Tibial artery (tissue), 4 donors: ENCODE results near the gene RNASEH1.
"Not testable (repeated sequence)": the region's sequence is repeated elsewhere in the genome, so short reads cannot be mapped to it uniquely, and the experiment has no call there.

Experiments
- DNase-seq, 2 donors: peaks; one replicate each; pipeline ENCODE4 v3.0.0-alpha.2; 2019
- H3K27ac ChIP-seq, 2 donors: fragments of 200-600 bp; sonication (generic) in 1 of 2; 1 replicate in 1 of 2; 2 replicates in 1 of 2; pipeline ENCODE4 v1.5.1; 2018 to 2019; ENCODE audit warnings: mild to moderate bottlenecking in 1 of 2
- H3K27me3 ChIP-seq, 2 donors: fragments of 200-600 bp; sonication (generic) in 1 of 2; one replicate each; pipeline versions ENCODE4 v1.5.1 to v1.6.0; 2016 to 2019
- H3K36me3 ChIP-seq, 3 donors: fragments of 200-600 bp; sonication (generic) in 2 of 3; one replicate each; pipeline ENCODE4 v1.5.1; 2016 to 2019; ENCODE audit warnings: mild to moderate bottlenecking in 2 of 3
- H3K4me1 ChIP-seq, 4 donors: fragments of 200-600 bp; sonication (generic) in 2 of 4; 1 replicate in 3 of 4; 2 replicates in 1 of 4; pipeline ENCODE4 v1.5.1; 2016 to 2019
- H3K4me3 ChIP-seq, 2 donors: fragments of 200-600 bp; sonication (generic) in 1 of 2; 1 replicate in 1 of 2; 2 replicates in 1 of 2; pipeline ENCODE4 v1.5.1; 2018 to 2019; ENCODE audit warnings: mild to moderate bottlenecking in 2 of 2
- H3K9me3 ChIP-seq, 3 donors: fragments of 200-600 bp; sonication (generic) in 1 of 3; one replicate each; pipeline ENCODE4 v1.5.1; 2016 to 2019
- CTCF ChIP-seq, 2 experiments: fragments of 200-600 bp in 1 of 2; fragments of 450-650 bp in 1 of 2; IDR thresholded peaks; one replicate each; pipeline ENCODE4 v1.5.1; 2017 to 2019; ENCODE audit warnings: antibody characterized with exemption in 2 of 2, mild to moderate bottlenecking in 1 of 2, moderate library complexity in 1 of 2
- intact Hi-C: fragments of 100-400 bp; cut with DNase I; formaldehyde crosslinking; loops from one replicate; pipeline ENCODE4 v1.15.0; 2023; ENCODE audit warnings: low total_unique reads

RNASEH1 gene

GRCh38 chr2:3518496-3519254, 39.5 kb downstream of the RNASEH1 start:
- Histone ChIP-seq H3K27ac (peak overlapping the region; percentile 99), H3K4me3 (peak overlapping the region; percentile 91 to 92), H3K9me3 (no peaks in the 10 kb centered on the region), H3K36me3 (peaks cover 0 to 7% (median 2%) of the 10 kb centered on the region in 3 donors), H3K4me1 (peaks cover 0 to 44% (median 28%) of the 10 kb centered on the region in 4 donors), H3K27me3 (no peaks in the 10 kb centered on the region)
- TF ChIP-seq CTCF (IDR thresholded peaks at IDR 0.05) = no peak
- DNase-seq = peak; percentile 96 to 99
- intact Hi-C loops = loop anchor here (1.0 kb wide), 1 partner anchor 18 kb away; no protein-coding TSS in a partner anchor

- H3K9me3 ChIP-seq = no peaks in the 10 kb centered on the region
- DNase-seq = no peak
- peak overlapping the region; percentile 99 for H3K27ac ChIP-seq
- intact Hi-C loops = loop anchor here (1.0 kb wide), 1 partner anchor 18 kb away; no protein-coding TSS in a partner anchor
- H3K27me3 ChIP-seq = no peaks in the 10 kb centered on the region
- no peak for TF ChIP-seq CTCF (IDR thresholded peaks at IDR 0.05)
- H3K4me1 ChIP-seq = peaks cover 0 to 37% (median 22%) of the 10 kb centered on the region in 4 donors
- H3K36me3 ChIP-seq = peaks cover 5 to 13% (median 8%) of the 10 kb centered on the region in 3 donors
- peak overlapping the region; percentile 91 to 92 for H3K4me3 ChIP-seq
Observed at GRCh38 chr2:3517948-3518495, 40.1 kb downstream of the RNASEH1 start.

GRCh38 chr2:3516831-3517230, 41.3 kb downstream of the RNASEH1 start:
- no peak overlapping the region for H3K4me3 ChIP-seq
- peaks cover 17 to 25% (median 20%) of the 10 kb centered on the region in 3 donors for H3K36me3 ChIP-seq
- no peaks in the 10 kb centered on the region for H3K27me3 ChIP-seq
- TF ChIP-seq CTCF (IDR thresholded peaks at IDR 0.05) = no peak
- intact Hi-C loops = no loop called here
- H3K9me3 ChIP-seq = no peaks in the 10 kb centered on the region
- H3K27ac ChIP-seq = no peak overlapping the region
- DNase-seq = no peak
- H3K4me1 ChIP-seq = peaks cover 0 to 28% (median 15%) of the 10 kb centered on the region in 4 donors

GRCh38 chr2:3515438-3515837, 42.7 kb downstream of the RNASEH1 start:
- H3K27me3 ChIP-seq, H3K9me3 ChIP-seq, DNase-seq, H3K4me3 ChIP-seq, intact Hi-C loops, H3K27ac ChIP-seq: not testable (repeated sequence)
- Histone ChIP-seq H3K36me3 (peaks cover 31 to 39% (median 32%) of the 10 kb centered on the region in 3 donors), H3K4me1 (peaks cover 0 to 19% (median 12%) of the 10 kb centered on the region in 4 donors)

- TF ChIP-seq CTCF (IDR thresholded peaks at IDR 0.05) = no peak
- peaks cover 41 to 57% (median 44%) of the 10 kb centered on the region in 3 donors for H3K36me3 ChIP-seq
- H3K27ac ChIP-seq = no peak overlapping the region
- H3K4me3 ChIP-seq = no peak overlapping the region
- no peak for DNase-seq
- H3K27me3 ChIP-seq = no peaks in the 10 kb centered on the region
- intact Hi-C loops = no loop called here
- no peaks in the 10 kb centered on the region for H3K9me3 ChIP-seq
- H3K4me1 ChIP-seq = peaks cover 0 to 12% (median 5%) of the 10 kb centered on the region in 4 donors
Observed at GRCh38 chr2:3513026-3513810, 44.9 kb downstream of the RNASEH1 start.
